ENCODE data around the gene CORO1A. TPM values are rescaled to one million over a fixed set of nuclear protein-coding genes. Genes with fewer than 3 reads are reported as not detected.
"Not testable (repeated sequence)": the region's sequence is repeated elsewhere in the genome, so short reads cannot be mapped to it uniquely, and the experiment has no call there.

Gene CORO1A
- polyA plus RNA-seq, 2 of the 4 experiments (the other 2 are of a cell fraction), result 0.83 to 5.3 TPM

- Histone ChIP-seq H3K4me1 (no peaks in the 10 kb centered on the region), H3K9me3 (no peaks in the 10 kb centered on the region), H3K4me3 (no peak overlapping the region), H3K4me2 (no peak overlapping the region), H3K27ac (no peak overlapping the region)
- ChIA-PET POLR2A (no interaction called here), CTCF (interaction anchor here (0.6 to 1.2 kb wide), 2 partner anchors 15 to 72 kb away, joined by 3 to 4 read pairs; no protein-coding TSS in a partner anchor)
- ATAC-seq, result no peak
- no peak for TF ChIP-seq FOSL2 (IDR thresholded peaks at IDR 0.05)
- no peak for TF ChIP-seq FOSL2 (CRISPR knock-in tag; IDR thresholded peaks at IDR 0.05)
- TF ChIP-seq EHMT2 (IDR thresholded peaks at IDR 0.05; ENCODE audit: low read depth), result no peak
- TF ChIP-seq, protein P1, sequence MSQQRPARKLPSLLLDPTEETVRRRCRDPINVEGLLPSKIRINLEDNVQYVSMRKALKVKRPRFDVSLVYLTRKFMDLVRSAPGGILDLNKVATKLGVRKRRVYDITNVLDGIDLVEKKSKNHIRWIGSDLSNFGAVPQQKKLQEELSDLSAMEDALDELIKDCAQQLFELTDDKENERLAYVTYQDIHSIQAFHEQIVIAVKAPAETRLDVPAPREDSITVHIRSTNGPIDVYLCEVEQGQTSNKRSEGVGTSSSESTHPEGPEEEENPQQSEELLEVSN (IDR thresholded peaks at IDR 0.05; ENCODE audit: borderline replicate concordance, low read depth), result no peak
- no peak for TF ChIP-seq RNF2 (IDR thresholded peaks at IDR 0.05; ENCODE audit: borderline replicate concordance, low read depth)
- TF ChIP-seq NPAS2 (CRISPR knock-in tag; IDR thresholded peaks at IDR 0.05; ENCODE audit: borderline replicate concordance), result no peak
- TF ChIP-seq ATOH8 (CRISPR knock-in tag; IDR thresholded peaks at IDR 0.05; ENCODE audit: low read depth), result no peak
- TF ChIP-seq EHF (CRISPR knock-in tag; IDR thresholded peaks at IDR 0.05), result no peak
- no peak for TF ChIP-seq KDM5A (IDR thresholded peaks at IDR 0.05)
- TF ChIP-seq EP300 (IDR thresholded peaks at IDR 0.05), result no peak
- WGBS (ENCODE audit: missing lambda C conversion rate), result 78% methylated on average over 7 of the region's 7 CpGs
- DNase-seq (ENCODE audit: low read depth in 1 of 2, low spot score in 1 of 2), result no peak
- no peak for FAIRE-seq
Measured at GRCh38 chr16:30173054-30173453, 10.3 kb upstream of the CORO1A start.

DNA sequence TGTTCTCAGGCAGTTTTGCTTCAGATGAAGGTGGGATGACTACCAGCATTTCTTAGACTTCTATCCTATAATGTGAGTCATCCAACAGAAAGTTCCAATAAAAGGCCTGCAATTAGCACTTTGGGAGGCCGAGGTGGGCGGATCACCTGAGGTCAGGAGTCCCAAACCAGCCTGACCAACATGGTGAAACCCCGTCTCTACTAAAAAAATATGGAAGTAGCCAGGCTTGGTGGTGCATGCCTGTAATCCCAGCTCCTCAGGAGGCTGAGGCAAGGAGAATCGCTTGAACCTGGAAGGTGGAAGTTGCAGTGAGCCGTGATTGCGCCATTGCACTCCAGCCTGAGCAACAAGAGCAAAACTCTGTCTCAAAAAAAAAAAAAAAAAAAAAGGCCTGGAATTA lies 6.5 kb upstream of the CORO1A start:
- DNase-seq (ENCODE audit: low read depth in 1 of 2, low spot score in 1 of 2); H3K27ac ChIP-seq; H3K4me3 ChIP-seq; ATAC-seq; CTCF ChIA-PET; H3K4me2 ChIP-seq; POLR2A ChIA-PET; H3K9me3 ChIP-seq; FAIRE-seq; H3K4me1 ChIP-seq: not testable (repeated sequence)
- WGBS (ENCODE audit: missing lambda C conversion rate), result 89% methylated on average over 6 of the region's 6 CpGs

DNA sequence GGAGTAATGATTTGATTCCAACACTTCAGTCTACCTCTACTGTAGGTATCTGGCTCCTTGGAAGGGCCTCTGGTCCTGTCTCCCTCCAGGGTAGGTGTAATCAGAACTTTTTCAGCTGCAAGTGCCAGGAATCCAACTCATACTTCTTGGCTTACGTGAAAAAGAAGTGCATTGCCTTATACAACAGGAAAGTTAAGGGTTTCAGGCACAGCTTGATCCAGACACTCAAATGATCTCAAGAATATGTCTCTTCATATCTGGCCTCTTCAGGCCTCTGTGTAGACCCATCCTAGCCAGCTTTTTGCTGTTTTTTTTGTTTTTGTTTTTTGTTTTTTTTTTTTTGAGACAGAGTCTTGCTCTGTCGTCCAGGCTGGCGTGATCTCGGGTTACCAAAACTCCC lies 4.2 kb upstream of the CORO1A start:
- FAIRE-seq (no peak), ATAC-seq (no peak), DNase-seq (ENCODE audit: low read depth in 1 of 2, low spot score in 1 of 2) (no peak)
- ChIA-PET POLR2A (no interaction called here), CTCF (interaction anchor here (1.1 to 2.8 kb wide), 4 partner anchors 8 to 87 kb away, joined by 3 to 14 read pairs (median 9); partner anchors contain the start of genes GDPD3 and TBX6)
- TF ChIP-seq HMGXB4 (CRISPR knock-in tag; IDR thresholded peaks at IDR 0.05; ENCODE audit: borderline replicate concordance) (no peak), BHLHE40 (IDR thresholded peaks at IDR 0.05; ENCODE audit: low read depth, low read length) (no peak), CBX8 (IDR thresholded peaks at IDR 0.05) (no peak), NPAS2 (CRISPR knock-in tag; IDR thresholded peaks at IDR 0.05; ENCODE audit: borderline replicate concordance) (no peak), MYC (IDR thresholded peaks at IDR 0.05; ENCODE audit: borderline replicate concordance, low read length) (no peak), CHD4 (IDR thresholded peaks at IDR 0.05; ENCODE audit: borderline replicate concordance) (no peak), BCL3 (IDR thresholded peaks at IDR 0.05) (no peak), ZFP36 (IDR thresholded peaks at IDR 0.05; ENCODE audit: borderline replicate concordance, partially characterized antibody) (no peak), PHF8 (IDR thresholded peaks at IDR 0.05; ENCODE audit: borderline replicate concordance, low read depth) (no peak), MAZ (IDR thresholded peaks at IDR 0.05; ENCODE audit: borderline replicate concordance, low read depth, low read length) (no peak), POLR2AphosphoS2 (conservative IDR thresholded peaks at IDR 0.05; ENCODE audit: low read length) (no peak), HOXB5 (CRISPR knock-in tag; IDR thresholded peaks at IDR 0.05) (no peak), ZSCAN20 (CRISPR knock-in tag; IDR thresholded peaks at IDR 0.05) (no peak), EHMT2 (IDR thresholded peaks at IDR 0.05; ENCODE audit: low read depth) (no peak), PBX3 (IDR thresholded peaks at IDR 0.05) (no peak), JUNB (IDR thresholded peaks at IDR 0.05) (no peak), RARB (CRISPR knock-in tag; IDR thresholded peaks at IDR 0.05) (no peak), KDM5A (IDR thresholded peaks at IDR 0.05) (no peak)
- TF ChIP-seq, protein P2, sequence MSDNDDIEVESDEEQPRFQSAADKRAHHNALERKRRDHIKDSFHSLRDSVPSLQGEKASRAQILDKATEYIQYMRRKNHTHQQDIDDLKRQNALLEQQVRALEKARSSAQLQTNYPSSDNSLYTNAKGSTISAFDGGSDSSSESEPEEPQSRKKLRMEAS (IDR thresholded peaks at IDR 0.05), result no peak
- TF ChIP-seq, protein P1 (IDR thresholded peaks at IDR 0.05; ENCODE audit: borderline replicate concordance, low read depth), result no peak
- H3K4me3 ChIP-seq, result no peak overlapping the region
- peaks cover 6% of the 10 kb centered on the region; the same call in 1 of the 3 replicates for H3K4me1 ChIP-seq
- H3K9me3 ChIP-seq, result no peaks in the 10 kb centered on the region
- 93% methylated on average over 4 of the region's 4 CpGs for WGBS (ENCODE audit: missing lambda C conversion rate)
- H3K4me2 ChIP-seq, result no peak overlapping the region
- H3K27ac ChIP-seq, result no peak overlapping the region

All from A549 (cell line).